Measurements from ENCODE around the gene C7orf57.

C7orf57 gene

GRCh38 chr7:48084727-48085432, 49.5 kb downstream of the C7orf57 start:
- no peak overlapping the region for H4K91ac ChIP-seq (ENCODE audit: low read length)
- no peak overlapping the region for H3K23ac ChIP-seq (ENCODE audit: low read length in 2 of 2)
- H2BK120ac ChIP-seq (ENCODE audit: low read depth, low read length): peak overlapping the region; percentile 64
- no peak overlapping the region for H4K8ac ChIP-seq (ENCODE audit: low read length)
- no peak overlapping the region for H2BK5ac ChIP-seq (ENCODE audit: low read depth, low read length, poor library complexity, severe bottlenecking)
- peaks cover 19% of the 10 kb centered on the region for H3K4me1 ChIP-seq (ENCODE audit: control insufficient read depth, insufficient read depth, low read depth, low read length)
- peak overlapping the region; percentile 87 for H3K27ac ChIP-seq (ENCODE audit: low read length, poor library complexity, severe bottlenecking)
- no peaks in the 10 kb centered on the region for H3K36me3 ChIP-seq (ENCODE audit: control insufficient read depth in 1 of 2, insufficient read depth in 2 of 2, low read depth in 1 of 2, low read length in 2 of 2)
- no peak overlapping the region for H3K4me3 ChIP-seq (ENCODE audit: insufficient read depth in 1 of 2, low read depth in 1 of 2, low read length in 2 of 2)
- H3K4me2 ChIP-seq (ENCODE audit: low read length, poor library complexity, severe bottlenecking): peak overlapping the region; percentile 17
- peak overlapping the region; percentile 70 for H3K9ac ChIP-seq (ENCODE audit: low read length)
- H3K4ac ChIP-seq (ENCODE audit: low read depth in 1 of 2, low read length in 2 of 2): peak overlapping the region in 1 of 2 experiments; percentile 92
- peaks cover 0 to under 1% of the 10 kb centered on the region in 2 experiments for H3K27me3 ChIP-seq (ENCODE audit: control insufficient read depth in 1 of 2, insufficient read depth in 1 of 2, low read length in 2 of 2)
- H2AK5ac ChIP-seq (ENCODE audit: low read length, severe bottlenecking): peak overlapping the region; percentile 91
- no peak overlapping the region for H3K14ac ChIP-seq (ENCODE audit: low read length in 2 of 2)
- H2BK12ac ChIP-seq (ENCODE audit: low read length in 2 of 2): peak overlapping the region; percentile 45 to 92
- no peaks in the 10 kb centered on the region for H3K79me1 ChIP-seq (replicated peaks; ENCODE audit: low read length, poor library complexity, severe bottlenecking)
- DNase-seq: peak; percentile 99
- no peaks in the 10 kb centered on the region for H3K9me3 ChIP-seq (ENCODE audit: control insufficient read depth, low read length)
- 11% methylated on average over 7 of the region's 9 CpGs for WGBS
- H2AFZ ChIP-seq (ENCODE audit: low read depth, low read length): no peak overlapping the region
- H3K18ac ChIP-seq (ENCODE audit: low read depth in 1 of 2, low read length in 2 of 2): peak overlapping the region in 1 of 2 experiments; percentile 37
- no peak overlapping the region for H2BK15ac ChIP-seq (ENCODE audit: low read depth, poor library complexity, severe bottlenecking)

GRCh38 chr7:48085433-48085791, 50.1 kb downstream of the C7orf57 start:
- Histone ChIP-seq H3K4me2 (ENCODE audit: low read length, poor library complexity, severe bottlenecking) (peak overlapping the region; percentile 17), H2BK5ac (ENCODE audit: low read depth, low read length, poor library complexity, severe bottlenecking) (peak overlapping the region; percentile 0), H3K79me1 (replicated peaks; ENCODE audit: low read length, poor library complexity, severe bottlenecking) (no peaks in the 10 kb centered on the region), H4K8ac (ENCODE audit: low read length) (no peak overlapping the region), H4K91ac (ENCODE audit: low read length) (no peak overlapping the region), H2BK15ac (ENCODE audit: low read depth, poor library complexity, severe bottlenecking) (no peak overlapping the region), H2AFZ (ENCODE audit: low read depth, low read length) (no peak overlapping the region), H3K9ac (ENCODE audit: low read length) (peak overlapping the region; percentile 70), H3K23ac (ENCODE audit: low read length in 2 of 2) (no peak overlapping the region), H3K4me3 (ENCODE audit: insufficient read depth in 1 of 2, low read depth in 1 of 2, low read length in 2 of 2) (no peak overlapping the region), H3K27ac (ENCODE audit: low read length, poor library complexity, severe bottlenecking) (peak overlapping the region; percentile 87), H2BK120ac (ENCODE audit: low read depth, low read length) (no peak overlapping the region), H2AK5ac (ENCODE audit: low read length, severe bottlenecking) (peak overlapping the region; percentile 2), H3K36me3 (ENCODE audit: control insufficient read depth in 1 of 2, insufficient read depth in 2 of 2, low read depth in 1 of 2, low read length in 2 of 2) (no peaks in the 10 kb centered on the region), H3K4ac (ENCODE audit: low read depth in 1 of 2, low read length in 2 of 2) (no peak overlapping the region), H2BK12ac (ENCODE audit: low read length in 2 of 2) (peak overlapping the region; percentile 59 to 82), H3K4me1 (ENCODE audit: control insufficient read depth, insufficient read depth, low read depth, low read length) (peaks cover 19% of the 10 kb centered on the region), H3K18ac (ENCODE audit: low read depth in 1 of 2, low read length in 2 of 2) (peak overlapping the region; percentile 54 to 55), H3K14ac (ENCODE audit: low read length in 2 of 2) (no peak overlapping the region), H3K9me3 (ENCODE audit: control insufficient read depth, low read length) (no peaks in the 10 kb centered on the region), H3K27me3 (ENCODE audit: control insufficient read depth in 1 of 2, insufficient read depth in 1 of 2, low read length in 2 of 2) (no peaks in the 10 kb centered on the region)
- no peak for DNase-seq
- 39% methylated on average over 1 of the region's 1 CpG for WGBS

DNA sequence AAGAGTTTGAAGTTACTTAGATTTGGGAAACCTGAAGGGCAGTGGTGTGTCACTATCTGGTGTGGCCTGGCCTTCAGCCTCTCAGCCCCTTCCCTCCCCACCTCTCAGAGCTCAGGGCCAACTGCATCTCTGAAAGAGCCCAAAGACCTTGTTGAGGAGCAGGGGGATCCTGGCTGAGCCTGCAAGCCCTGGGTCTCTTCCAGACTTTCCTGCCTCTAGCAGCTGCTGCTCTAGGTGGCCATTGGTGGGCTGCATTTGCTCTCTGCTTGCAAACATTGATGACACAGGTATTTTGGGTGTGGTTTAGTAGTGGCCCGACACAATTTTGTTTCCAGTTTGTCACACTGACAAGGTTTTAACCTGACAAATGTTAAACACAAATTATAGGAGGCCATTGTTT, 50.6 kb downstream of the C7orf57 start:
- 67% methylated on average over 1 of the region's 1 CpG for WGBS
- Histone ChIP-seq H4K8ac (ENCODE audit: low read length) (peak overlapping the region; percentile 54), H2BK5ac (ENCODE audit: low read depth, low read length, poor library complexity, severe bottlenecking) (peak overlapping the region; percentile 0), H4K91ac (ENCODE audit: low read length) (peak overlapping the region; percentile 45), H3K36me3 (ENCODE audit: control insufficient read depth in 1 of 2, insufficient read depth in 2 of 2, low read depth in 1 of 2, low read length in 2 of 2) (peaks cover 0 to 4% of the 10 kb centered on the region in 2 experiments), H3K4me2 (ENCODE audit: low read length, poor library complexity, severe bottlenecking) (no peak overlapping the region), H3K4ac (ENCODE audit: low read depth in 1 of 2, low read length in 2 of 2) (peak overlapping the region in 1 of 2 experiments; percentile 57), H2AFZ (ENCODE audit: low read depth, low read length) (no peak overlapping the region), H3K27me3 (ENCODE audit: control insufficient read depth in 1 of 2, insufficient read depth in 1 of 2, low read length in 2 of 2) (no peaks in the 10 kb centered on the region), H3K79me1 (replicated peaks; ENCODE audit: low read length, poor library complexity, severe bottlenecking) (no peaks in the 10 kb centered on the region), H3K4me3 (ENCODE audit: insufficient read depth in 1 of 2, low read depth in 1 of 2, low read length in 2 of 2) (no peak overlapping the region), H3K27ac (ENCODE audit: low read length, poor library complexity, severe bottlenecking) (peak overlapping the region; percentile 87), H3K4me1 (ENCODE audit: control insufficient read depth, insufficient read depth, low read depth, low read length) (peaks cover 19% of the 10 kb centered on the region), H2BK12ac (ENCODE audit: low read length in 2 of 2) (peak overlapping the region; percentile 91), H2BK120ac (ENCODE audit: low read depth, low read length) (peak overlapping the region; percentile 75), H3K9ac (ENCODE audit: low read length) (peak overlapping the region; percentile 70), H3K14ac (ENCODE audit: low read length in 2 of 2) (peak overlapping the region in 1 of 2 experiments; percentile 5), H3K23ac (ENCODE audit: low read length in 2 of 2) (no peak overlapping the region), H2AK5ac (ENCODE audit: low read length, severe bottlenecking) (peak overlapping the region; percentile 2), H3K9me3 (ENCODE audit: control insufficient read depth, low read length) (no peaks in the 10 kb centered on the region), H2BK15ac (ENCODE audit: low read depth, poor library complexity, severe bottlenecking) (peak overlapping the region; percentile 75), H3K18ac (ENCODE audit: low read depth in 1 of 2, low read length in 2 of 2) (peak overlapping the region; percentile 55 to 62)
- no peak for DNase-seq

- Histone ChIP-seq H3K27ac (ENCODE audit: low read length, poor library complexity, severe bottlenecking) (peak overlapping the region; percentile 4), H4K8ac (ENCODE audit: low read length) (no peak overlapping the region), H2BK5ac (ENCODE audit: low read depth, low read length, poor library complexity, severe bottlenecking) (no peak overlapping the region), H3K27me3 (ENCODE audit: control insufficient read depth in 1 of 2, insufficient read depth in 1 of 2, low read length in 2 of 2) (no peaks in the 10 kb centered on the region), H2AFZ (ENCODE audit: low read depth, low read length) (no peak overlapping the region), H2BK120ac (ENCODE audit: low read depth, low read length) (peak overlapping the region; percentile 89), H3K9ac (ENCODE audit: low read length) (peak overlapping the region; percentile 67), H3K14ac (ENCODE audit: low read length in 2 of 2) (no peak overlapping the region), H3K79me1 (replicated peaks; ENCODE audit: low read length, poor library complexity, severe bottlenecking) (peaks cover 10% of the 10 kb centered on the region), H2BK15ac (ENCODE audit: low read depth, poor library complexity, severe bottlenecking) (peak overlapping the region; percentile 12), H2AK5ac (ENCODE audit: low read length, severe bottlenecking) (peak overlapping the region; percentile 87), H3K9me3 (ENCODE audit: control insufficient read depth, low read length) (no peaks in the 10 kb centered on the region), H3K23ac (ENCODE audit: low read length in 2 of 2) (no peak overlapping the region), H2BK12ac (ENCODE audit: low read length in 2 of 2) (peak overlapping the region; percentile 18 to 28), H4K91ac (ENCODE audit: low read length) (peak overlapping the region; percentile 74), H3K4me1 (ENCODE audit: control insufficient read depth, insufficient read depth, low read depth, low read length) (peaks cover 22% of the 10 kb centered on the region), H3K4me3 (ENCODE audit: insufficient read depth in 1 of 2, low read depth in 1 of 2, low read length in 2 of 2) (no peak overlapping the region), H3K36me3 (ENCODE audit: control insufficient read depth in 1 of 2, insufficient read depth in 2 of 2, low read depth in 1 of 2, low read length in 2 of 2) (peaks cover 3 to 15% of the 10 kb centered on the region in 2 experiments), H3K18ac (ENCODE audit: low read depth in 1 of 2, low read length in 2 of 2) (peak overlapping the region; percentile 31 to 55), H3K4me2 (ENCODE audit: low read length, poor library complexity, severe bottlenecking) (no peak overlapping the region), H3K4ac (ENCODE audit: low read depth in 1 of 2, low read length in 2 of 2) (no peak overlapping the region)
- 53% methylated on average over 7 of the region's 7 CpGs for WGBS
- peak; percentile 85 for DNase-seq
Measured at GRCh38 chr7:48087349-48087748, 52.0 kb downstream of the C7orf57 start.
